GM12878 (cell line): ENCODE measurements around the gene FLVCR1. TPM values are rescaled to one million over a fixed set of nuclear protein-coding genes. Genes with fewer than 3 reads are reported as not detected.
A peak's percentile ranks its signal among the peaks of the same experiment; 100 is the strongest.

Experiments used
- EP300 ChIP-seq, 2 experiments: fragments of 150-350 bp in 1 of 2; IDR thresholded peaks; 2 replicates each; pipeline ENCODE4 v1.6.1; 2011 to 2012; ENCODE audit warnings: low read depth in 2 of 2, low read length in 2 of 2, borderline replicate concordance in 1 of 2, improper control_type of control experiment in 1 of 2, inconsistent platforms in 1 of 2; ENCODE audit not compliant: control insufficient read depth in 1 of 2
- EZH2 ChIP-seq: IDR thresholded peaks from 2 replicates; pipeline ENCODE4 v1.6.1; 2012; ENCODE audit warnings: low read depth, mild to moderate bottlenecking, control low read depth, inconsistent platforms, low read length, borderline replicate concordance; ENCODE audit not compliant: control insufficient read depth
- HDAC6 ChIP-seq: fragments of 200-600 bp; sonication (generic); IDR thresholded peaks from one replicate; pipeline ENCODE4 v1.8.0; 2017; ENCODE audit warnings: antibody characterized with exemption; ENCODE audit not compliant: unreplicated experiment
- IKZF1 ChIP-seq: fragments of 450-650 bp; conservative IDR thresholded peaks from 2 replicates; pipeline ENCODE4 v1.6.1; 2017; ENCODE audit warnings: antibody characterized with exemption, mild to moderate bottlenecking
- IRF4 ChIP-seq: IDR thresholded peaks from 2 replicates; pipeline ENCODE4 v1.6.1; 2011; ENCODE audit warnings: low read depth, low read length
- JUND ChIP-seq: IDR thresholded peaks from 2 replicates; pipeline ENCODE4 v1.6.1; 2012; ENCODE audit warnings: low read depth, mild to moderate bottlenecking, low read length, improper control_type of control experiment, moderate library complexity
- KLF5 ChIP-seq: fragments of 450-650 bp; IDR thresholded peaks from 2 replicates; pipeline ENCODE4 v1.6.1; 2014; ENCODE audit warnings: mild to moderate bottlenecking; ENCODE audit not compliant: partially characterized antibody
- SIN3A ChIP-seq: IDR thresholded peaks from 2 replicates; pipeline ENCODE4 v1.6.1; 2012; ENCODE audit warnings: low read depth, low read length, improper control_type of control experiment
- SMAD1 ChIP-seq: fragments of 450-650 bp; IDR thresholded peaks from 2 replicates; pipeline ENCODE4 v1.6.1; 2018; ENCODE audit warnings: mild to moderate bottlenecking, low read depth; ENCODE audit not compliant: partially characterized antibody
- ZZZ3 ChIP-seq: IDR thresholded peaks from 2 replicates; pipeline ENCODE4 v1.6.1; 2011; ENCODE audit warnings: low read depth; ENCODE audit not compliant: control insufficient read depth, insufficient read length
- polyA plus RNA-seq, 11 experiments: library from polyadenylated mRNA; depleted of rRNA in 4 of 11; unstranded in 6 of 11; stranded (reverse) in 5 of 11; fragments of >200 nt; fragmentation: Nextera tagmentation in 4 of 11; fragmentation: Illumina TruSeq in 1 of 11; extraction: Ambion mirVana in 4 of 11; extraction: Trizol in 1 of 11; gene quantifications; 1 replicate in 1 of 11; 2 replicates in 10 of 11; pipeline versions ENCODE4 v1.2.1 to v1.2.3, GENCODE V29; 2011 to 2016; ENCODE audit warnings: inconsistent platforms in 2 of 11, missing spikeins in 2 of 11, low read depth in 1 of 11
- total RNA-seq, 4 experiments: library from RNA; depleted of rRNA in 3 of 4; stranded (reverse); fragments of >200 nt in 3 of 4; fragmentation: Illumina TruSeq in 1 of 4; extraction: Trizol in 1 of 4; gene quantifications; 2 replicates each; pipeline versions ENCODE4 v1.2.1 to v1.2.3, GENCODE V29; 2013 to 2021
- TF ChIP-seq, protein P1 (sequence below): fragments of 450-650 bp; formaldehyde crosslinking; IDR thresholded peaks from 2 replicates; pipeline ENCODE4 v1.4.0; 2020; ENCODE audit warnings: mild to moderate bottlenecking, moderate library complexity
- TF ChIP-seq, protein P2 (sequence below): IDR thresholded peaks from 2 replicates; pipeline ENCODE4 v1.6.1; 2012; ENCODE audit warnings: low read depth, low read length, improper control_type of control experiment

The FLVCR1 gene
- total and polyA plus RNA-seq, 10 of the 15 experiments (the other 5 are each of a cell fraction or from before 2014, with no cell fraction given): 7.1 to 25.2 (median 17.6) TPM

DNA sequence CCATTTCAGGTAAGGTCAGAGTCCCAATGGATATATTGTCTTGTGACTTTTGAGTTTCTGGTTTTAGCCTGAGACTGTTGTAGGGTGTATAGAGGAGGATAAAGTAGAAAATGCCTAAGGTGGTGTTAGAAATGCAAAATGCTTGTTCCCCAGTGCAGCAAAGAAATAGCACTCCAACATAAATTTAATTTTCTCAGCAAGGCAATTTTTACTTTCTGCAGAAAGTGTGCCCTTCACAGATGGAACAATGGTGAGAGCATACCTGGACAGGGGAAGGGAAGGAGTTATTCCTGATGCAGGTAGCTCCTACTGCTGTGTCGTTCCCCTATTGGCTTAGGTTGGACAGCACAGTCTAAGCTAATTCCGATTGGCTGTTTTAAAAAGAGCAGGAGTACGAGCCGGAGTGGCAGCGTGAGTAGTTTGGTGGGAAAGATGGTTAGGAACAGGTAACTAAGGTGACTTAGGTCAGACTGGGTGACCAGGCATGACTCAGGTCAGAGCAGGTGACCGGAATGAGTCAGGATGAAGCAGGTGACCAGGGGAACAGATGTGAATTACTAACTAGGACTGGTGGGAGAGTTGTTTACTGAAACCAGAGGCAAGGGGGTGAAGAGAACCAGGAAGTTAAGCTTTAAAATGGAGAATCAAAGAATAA, 32.1 kb upstream of the FLVCR1 start (continued):
- TF ChIP-seq, protein P1, sequence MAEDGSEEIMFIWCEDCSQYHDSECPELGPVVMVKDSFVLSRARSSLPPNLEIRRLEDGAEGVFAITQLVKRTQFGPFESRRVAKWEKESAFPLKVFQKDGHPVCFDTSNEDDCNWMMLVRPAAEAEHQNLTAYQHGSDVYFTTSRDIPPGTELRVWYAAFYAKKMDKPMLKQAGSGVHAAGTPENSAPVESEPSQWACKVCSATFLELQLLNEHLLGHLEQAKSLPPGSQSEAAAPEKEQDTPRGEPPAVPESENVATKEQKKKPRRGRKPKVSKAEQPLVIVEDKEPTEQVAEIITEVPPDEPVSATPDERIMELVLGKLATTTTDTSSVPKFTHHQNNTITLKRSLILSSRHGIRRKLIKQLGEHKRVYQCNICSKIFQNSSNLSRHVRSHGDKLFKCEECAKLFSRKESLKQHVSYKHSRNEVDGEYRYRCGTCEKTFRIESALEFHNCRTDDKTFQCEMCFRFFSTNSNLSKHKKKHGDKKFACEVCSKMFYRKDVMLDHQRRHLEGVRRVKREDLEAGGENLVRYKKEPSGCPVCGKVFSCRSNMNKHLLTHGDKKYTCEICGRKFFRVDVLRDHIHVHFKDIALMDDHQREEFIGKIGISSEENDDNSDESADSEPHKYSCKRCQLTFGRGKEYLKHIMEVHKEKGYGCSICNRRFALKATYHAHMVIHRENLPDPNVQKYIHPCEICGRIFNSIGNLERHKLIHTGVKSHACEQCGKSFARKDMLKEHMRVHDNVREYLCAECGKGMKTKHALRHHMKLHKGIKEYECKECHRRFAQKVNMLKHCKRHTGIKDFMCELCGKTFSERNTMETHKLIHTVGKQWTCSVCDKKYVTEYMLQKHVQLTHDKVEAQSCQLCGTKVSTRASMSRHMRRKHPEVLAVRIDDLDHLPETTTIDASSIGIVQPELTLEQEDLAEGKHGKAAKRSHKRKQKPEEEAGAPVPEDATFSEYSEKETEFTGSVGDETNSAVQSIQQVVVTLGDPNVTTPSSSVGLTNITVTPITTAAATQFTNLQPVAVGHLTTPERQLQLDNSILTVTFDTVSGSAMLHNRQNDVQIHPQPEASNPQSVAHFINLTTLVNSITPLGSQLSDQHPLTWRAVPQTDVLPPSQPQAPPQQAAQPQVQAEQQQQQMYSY: no peak
- no peak for TF ChIP-seq IRF4
- TF ChIP-seq EP300 (IDR thresholded peaks at IDR 0.05; ENCODE audit: borderline replicate concordance in 1 of 2, control insufficient read depth in 1 of 2, low read depth in 2 of 2, low read length in 2 of 2): no peak
- no peak for TF ChIP-seq HDAC6
- TF ChIP-seq, protein P2, sequence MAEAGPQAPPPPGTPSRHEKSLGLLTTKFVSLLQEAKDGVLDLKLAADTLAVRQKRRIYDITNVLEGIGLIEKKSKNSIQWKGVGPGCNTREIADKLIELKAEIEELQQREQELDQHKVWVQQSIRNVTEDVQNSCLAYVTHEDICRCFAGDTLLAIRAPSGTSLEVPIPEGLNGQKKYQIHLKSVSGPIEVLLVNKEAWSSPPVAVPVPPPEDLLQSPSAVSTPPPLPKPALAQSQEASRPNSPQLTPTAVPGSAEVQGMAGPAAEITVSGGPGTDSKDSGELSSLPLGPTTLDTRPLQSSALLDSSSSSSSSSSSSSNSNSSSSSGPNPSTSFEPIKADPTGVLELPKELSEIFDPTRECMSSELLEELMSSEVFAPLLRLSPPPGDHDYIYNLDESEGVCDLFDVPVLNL: no peak
- TF ChIP-seq JUND: no peak
- no peak for TF ChIP-seq ZZZ3
- TF ChIP-seq SIN3A: no peak
- TF ChIP-seq KLF5: peak; percentile 86
- TF ChIP-seq IKZF1: no peak
- TF ChIP-seq SMAD1: no peak
- no peak for TF ChIP-seq EZH2
